ENCODE measurements around the gene CADM1.

CADM1 gene

GRCh38 chr11:115306689-115307088 lies 197.5 kb downstream of the CADM1 start:
- no peak for DNase-seq

- no peak for DNase-seq
Measured at GRCh38 chr11:115304774-115305472, 199.3 kb downstream of the CADM1 start.

DNA sequence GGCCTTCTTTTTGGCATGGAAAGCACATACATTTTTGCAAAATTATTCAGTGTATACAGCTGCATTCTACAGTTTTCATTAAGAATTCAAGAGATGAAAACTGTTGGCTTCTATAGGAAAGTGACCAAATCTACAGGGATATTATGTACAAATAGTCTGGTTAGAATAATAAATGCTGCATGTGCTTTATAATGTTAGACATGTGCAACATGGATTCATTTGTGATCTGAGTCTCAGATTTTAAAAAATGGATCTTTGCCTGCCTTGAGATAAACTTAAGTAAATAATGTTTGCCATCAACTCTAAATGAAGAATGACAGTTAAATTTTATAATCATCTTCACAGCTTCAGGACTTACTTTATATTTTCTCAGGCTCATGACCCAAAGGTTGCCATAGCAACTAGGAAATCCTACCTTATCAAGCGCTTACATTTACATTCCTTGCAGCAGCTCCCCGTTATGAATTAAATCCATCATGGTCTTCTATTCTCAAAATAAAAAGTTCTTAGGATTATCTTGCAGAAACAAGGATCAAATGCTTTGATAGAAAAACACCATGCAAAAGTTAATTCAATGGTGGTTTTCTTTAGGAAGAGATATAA lies 200.2 kb downstream of the CADM1 start:
- no peak for DNase-seq

DNA sequence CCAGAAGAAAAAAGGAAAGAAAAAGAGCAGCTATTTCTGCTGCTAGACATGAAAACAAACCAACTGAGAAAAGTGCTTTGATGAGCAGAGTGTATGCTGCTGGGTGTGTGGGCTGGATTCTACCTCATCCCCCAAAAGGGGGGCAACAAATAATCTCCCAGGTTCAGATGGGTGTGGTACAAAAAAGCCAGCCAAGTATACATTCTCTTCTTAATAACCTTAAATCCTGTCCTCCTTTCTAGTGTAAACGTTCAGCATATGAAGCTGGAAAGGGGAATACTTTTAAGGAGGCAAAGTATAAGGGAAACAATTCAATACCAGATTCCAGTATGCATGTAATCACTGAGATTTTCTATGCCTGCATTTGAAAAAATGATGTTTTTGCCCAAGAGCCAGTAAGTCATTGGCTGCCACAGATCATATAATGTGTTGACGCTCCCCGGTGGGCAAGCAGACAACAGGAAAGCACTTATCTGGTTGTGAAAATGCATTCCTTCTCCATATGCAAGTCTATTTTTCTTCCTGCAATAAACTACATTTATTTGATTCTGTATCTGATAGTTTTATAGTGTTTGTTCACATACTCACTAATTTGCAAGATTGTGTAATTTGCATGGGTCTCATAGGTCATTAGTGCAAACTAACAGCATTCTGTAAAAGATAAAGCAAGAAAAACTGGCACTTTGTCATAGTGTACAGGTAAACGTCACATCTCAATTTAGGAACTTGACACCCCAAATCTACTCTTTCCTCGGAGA lies 201.1 kb downstream of the CADM1 start:
- DNase-seq: no peak

DNA sequence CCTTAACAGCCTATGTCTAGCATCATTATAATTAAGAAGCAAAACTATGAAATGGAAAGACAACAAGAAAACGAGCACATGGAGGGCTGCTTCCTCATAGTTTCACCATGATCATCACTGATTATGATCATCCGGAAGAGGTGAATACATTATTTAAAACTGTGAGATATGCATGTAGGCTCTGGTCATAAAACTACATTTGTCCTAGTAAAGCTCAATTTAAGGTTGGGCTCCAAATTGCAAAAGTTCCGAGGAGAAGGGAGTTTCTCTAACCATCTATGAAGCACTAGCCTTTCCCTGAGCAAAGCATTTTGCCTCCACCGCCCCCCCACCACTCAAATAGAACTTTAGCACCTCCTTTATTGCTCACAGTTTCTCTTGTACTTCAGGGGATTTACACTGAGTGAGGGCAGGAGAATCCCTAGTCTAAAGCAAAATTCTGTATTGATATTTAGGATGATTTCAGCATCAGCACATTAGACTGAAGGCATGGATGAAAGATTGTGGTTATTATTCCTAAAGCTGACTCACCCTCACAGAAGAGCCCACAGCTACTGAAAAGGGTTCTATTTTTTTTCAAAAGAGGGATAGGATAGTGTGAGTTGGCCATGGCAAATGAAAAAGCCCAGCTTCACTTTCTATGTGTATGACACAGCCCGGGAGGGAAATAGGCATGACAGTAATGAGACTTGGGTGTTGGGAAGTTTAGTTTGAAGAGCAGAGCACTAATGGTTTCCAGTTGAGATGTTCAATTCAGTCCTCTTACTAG lies 203.4 kb downstream of the CADM1 start:
- DNase-seq: no peak

DNA sequence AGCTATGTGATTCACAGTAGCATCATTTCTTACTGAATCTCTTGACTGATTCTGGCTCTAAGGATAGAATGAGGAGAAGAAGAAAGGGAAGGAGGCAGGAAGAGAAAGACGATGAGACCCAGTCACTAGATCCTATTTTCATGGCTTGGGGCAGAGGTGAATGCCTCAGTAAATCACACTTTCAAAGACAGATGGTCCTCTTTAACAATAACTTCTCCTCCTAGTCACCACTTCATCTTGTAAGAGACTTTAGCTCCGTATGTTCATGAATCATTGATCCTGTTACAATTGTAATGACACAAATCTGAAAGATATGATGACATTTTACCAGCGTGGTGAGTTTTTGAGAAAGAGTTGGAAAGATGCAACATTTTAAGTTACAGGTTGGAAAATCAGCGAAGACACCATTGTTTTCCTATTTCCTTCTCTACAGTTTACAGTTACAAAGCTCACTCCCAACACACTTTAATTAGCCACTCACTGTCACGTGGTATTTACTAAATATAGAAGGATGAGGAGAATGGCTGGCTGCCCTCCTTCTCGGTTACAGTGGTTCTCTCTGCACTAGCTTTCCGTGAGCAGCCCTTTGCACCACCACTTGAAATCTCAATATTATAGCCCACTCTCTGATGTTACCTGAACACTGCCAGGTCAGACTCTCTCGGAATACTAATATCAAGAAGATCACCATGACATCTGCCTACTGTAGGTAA lies 205.8 kb downstream of the CADM1 start:
- DNase-seq: no peak

DNA sequence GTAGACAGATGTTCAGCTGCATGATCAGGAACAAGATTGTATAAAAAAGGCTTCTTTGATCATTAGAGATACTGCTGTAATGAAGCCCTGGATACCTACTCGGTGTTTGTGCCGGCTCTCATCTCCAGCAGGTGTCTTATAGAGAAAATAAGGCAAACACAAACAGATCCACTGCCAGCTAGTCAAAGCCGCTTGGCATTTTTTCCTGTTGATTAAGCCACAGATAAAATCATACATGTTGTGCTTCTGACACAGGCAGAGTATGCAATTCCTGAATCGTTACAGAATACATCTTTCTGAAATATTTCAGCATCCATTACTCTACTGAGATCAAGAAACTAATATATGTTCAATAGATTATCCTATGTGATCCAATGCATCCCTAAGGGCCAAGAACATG lies 206.9 kb downstream of the CADM1 start:
- no peak for DNase-seq

DNA sequence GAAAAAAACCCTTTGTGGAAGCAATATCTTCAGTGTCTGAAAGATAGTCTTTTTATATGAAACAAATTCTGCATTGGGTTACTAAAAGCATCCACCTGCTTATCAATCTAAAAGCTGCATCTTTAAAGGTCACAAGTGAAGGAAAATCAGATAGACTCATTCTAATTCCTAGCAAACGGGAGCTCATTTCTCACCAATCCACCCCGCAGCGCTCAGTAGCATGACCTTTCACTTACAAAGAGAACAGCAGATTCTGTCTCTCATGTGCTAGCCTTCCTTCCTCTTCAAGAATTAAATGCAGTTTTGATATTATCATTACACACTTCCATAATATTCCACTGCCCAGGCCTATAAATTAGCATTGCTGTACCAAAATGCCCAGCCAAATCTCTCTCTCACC lies 212.9 kb downstream of the CADM1 start:
- DNase-seq: no peak

DNA sequence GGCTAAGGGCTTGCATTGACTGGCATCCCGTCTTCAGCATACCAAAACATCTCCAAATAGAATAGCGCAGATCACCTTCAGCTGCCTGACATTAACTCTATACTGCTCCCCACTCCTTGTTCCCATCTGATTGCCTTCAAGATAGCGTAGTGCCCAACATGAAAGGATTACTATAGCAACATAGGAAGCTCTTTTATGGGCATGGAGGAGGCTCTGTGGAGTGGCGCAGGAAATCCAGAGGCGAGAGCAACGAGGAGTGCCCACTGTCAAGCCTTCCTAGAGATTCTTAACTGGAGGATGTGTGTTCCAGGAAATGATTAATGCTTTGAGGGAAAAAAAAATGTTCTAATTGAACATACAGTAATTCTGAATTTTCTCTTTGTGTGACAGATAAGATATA lies 213.3 kb downstream of the CADM1 start:
- DNase-seq: no peak

- no peak for DNase-seq
Measured at GRCh38 chr11:115290479-115290878, 213.7 kb downstream of the CADM1 start.

DNA sequence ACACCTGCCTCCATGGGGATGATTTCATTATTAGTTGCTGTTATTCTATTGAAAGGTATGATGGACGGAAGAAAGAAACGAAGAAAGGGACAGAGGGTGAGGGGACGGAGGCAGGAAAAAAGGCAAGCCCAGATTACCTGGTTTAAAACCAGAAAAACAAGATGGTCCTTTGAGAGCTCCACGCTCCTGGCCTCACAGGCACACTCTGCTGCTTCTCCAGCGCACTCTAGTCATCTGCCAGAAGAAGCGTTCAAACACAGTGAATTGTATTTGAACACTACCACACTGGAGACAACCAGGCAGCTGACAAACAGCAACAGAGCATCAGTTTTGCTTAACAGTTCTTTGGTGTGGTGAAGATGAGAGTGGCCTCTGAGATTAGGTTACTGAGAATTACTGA lies 216.9 kb downstream of the CADM1 start:
- DNase-seq: no peak

DNA sequence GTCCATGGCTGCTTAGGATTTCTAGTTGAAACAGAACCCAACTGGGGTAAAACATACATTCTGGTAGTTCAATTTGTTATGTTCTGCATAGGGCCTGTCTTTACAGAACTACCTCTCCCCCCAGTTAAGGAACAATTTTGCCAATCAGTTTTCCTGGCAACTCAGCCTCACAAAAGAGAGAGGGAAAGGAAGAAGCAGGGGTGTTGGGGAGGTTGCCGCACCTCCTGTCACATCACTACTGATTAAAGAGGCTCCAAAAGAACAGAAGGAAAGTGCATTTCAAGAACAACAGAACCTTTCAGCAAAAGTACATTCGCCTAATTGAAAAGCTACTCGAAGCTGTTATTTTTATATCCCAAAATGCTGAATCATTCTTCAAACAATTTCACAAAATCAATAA lies 217.6 kb downstream of the CADM1 start:
- no peak for DNase-seq

GRCh38 chr11:115284773-115285172 lies 219.4 kb downstream of the CADM1 start:
- DNase-seq: no peak

GRCh38 chr11:115282923-115283322 lies 221.3 kb downstream of the CADM1 start:
- DNase-seq: no peak

DNA sequence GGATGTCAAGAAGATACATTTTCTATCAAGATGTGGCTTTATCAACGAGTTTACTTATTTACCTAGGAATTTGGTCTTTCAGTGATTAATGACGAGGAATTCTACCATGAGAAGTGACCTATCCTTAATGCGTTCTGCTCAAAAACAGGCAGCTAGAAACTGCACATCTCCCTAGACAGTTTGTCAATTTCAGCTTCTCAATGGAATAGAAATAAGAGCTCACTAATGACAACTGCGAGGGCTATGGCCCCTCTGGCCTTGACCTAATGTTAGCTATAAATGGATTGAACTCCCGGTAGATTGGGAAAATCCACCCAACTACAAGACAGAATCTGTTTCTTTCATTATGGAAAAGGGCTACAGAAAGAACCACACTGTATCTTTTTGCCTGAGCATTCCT lies 223.4 kb downstream of the CADM1 start:
- DNase-seq: no peak

DNA sequence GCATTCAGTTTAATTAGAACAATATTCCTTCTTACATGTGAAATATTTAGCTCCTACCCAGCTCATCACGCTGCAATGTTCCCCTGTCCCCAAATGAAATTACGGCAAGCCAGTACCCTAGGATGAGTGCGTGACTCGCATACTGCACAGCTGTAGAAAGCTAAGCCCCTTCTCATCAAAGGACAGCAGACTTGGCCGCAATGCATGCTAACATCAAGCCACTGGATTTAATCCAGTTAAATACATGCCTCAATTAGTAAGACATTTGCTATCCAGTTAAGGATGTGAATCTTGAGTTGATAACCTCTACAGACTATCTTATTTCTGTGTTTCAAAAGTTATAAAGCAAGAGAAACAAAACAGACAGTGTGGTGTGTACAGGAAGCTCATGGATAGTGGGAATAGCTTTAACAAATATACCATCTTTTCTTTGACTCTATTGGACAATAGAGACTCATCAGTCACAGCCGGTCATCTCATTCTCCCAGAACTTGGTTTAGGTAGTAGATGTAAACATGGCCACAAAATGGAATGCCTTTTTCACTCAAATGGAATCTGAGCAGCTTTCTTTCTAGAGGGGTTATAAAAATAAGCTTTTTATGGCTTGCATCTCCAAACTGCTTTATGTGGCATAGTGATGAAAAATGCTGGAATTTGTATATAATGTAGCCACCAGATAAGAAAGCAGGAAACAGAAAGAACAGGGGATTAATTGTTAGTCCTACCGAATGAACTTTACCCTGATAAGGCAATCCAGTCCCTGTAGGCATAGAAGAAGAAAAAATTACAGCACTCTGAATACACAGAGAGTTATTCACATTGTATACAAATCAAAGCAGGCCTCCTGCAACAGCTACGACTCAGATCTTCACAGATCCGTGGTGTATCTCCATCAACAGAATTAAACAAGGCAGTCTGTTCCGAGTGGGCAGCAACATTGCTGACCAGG lies 224.1 kb downstream of the CADM1 start:
- DNase-seq: no peak

DNA sequence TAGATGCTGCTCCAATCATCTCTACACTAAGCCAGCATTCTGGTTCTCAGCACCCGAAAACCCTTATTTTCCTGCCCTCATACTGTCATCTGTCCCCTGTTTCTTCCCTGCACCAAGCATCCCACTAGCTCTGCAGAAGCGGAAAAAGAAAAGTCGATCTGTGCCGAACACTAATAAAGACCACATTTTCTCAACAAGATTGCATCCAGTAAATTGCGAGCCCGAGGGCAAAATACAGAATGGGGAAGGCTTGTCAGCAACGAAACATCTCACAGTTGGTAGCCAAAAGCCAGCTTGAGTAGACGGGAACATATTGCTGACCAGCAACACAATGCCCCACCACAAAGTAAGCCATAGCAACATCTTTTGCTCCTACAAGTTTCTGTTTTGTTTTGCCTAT lies 227.4 kb downstream of the CADM1 start:
- DNase-seq: no peak

GRCh38 chr11:115276191-115276590 lies 228.0 kb downstream of the CADM1 start:
- no peak for DNase-seq

GRCh38 chr11:115275045-115275444 lies 229.2 kb downstream of the CADM1 start:
- no peak for DNase-seq

DNA sequence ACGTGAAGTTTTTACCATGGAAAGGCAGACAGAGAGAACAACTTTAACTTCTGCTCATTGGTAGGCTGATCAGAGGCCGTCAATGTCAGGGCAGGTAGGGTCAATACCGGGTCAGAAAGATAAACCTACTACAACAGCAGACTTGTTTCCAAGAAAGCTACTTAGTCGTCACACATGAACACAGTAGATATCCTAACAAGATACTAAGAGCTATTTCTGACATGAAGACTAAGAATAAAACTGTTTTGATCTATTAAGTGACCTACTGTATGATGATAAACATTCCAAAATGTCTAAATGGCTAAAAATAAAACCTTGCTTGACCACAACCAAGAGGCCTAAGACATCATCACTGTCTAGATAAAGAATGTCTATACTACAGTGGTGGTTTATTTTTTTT lies 231.3 kb downstream of the CADM1 start:
- no peak for DNase-seq

GRCh38 chr11:115271643-115272042 lies 232.6 kb downstream of the CADM1 start:
- no peak for DNase-seq

All from stimulated activated CD4-positive, alpha-beta T cell treated with anti-CD3 and anti-CD28 coated beads, Interleukin-12 subunit alpha, Interleukin-12 subunit beta, amount 100 ng/mL, for 4 hours (primary cell).